ENCODE results near the gene TLN1. TPM values are rescaled to one million over a fixed set of nuclear protein-coding genes. Genes with fewer than 3 reads are reported as not detected.

Gene TLN1
- total RNA-seq, 1 donor from 2014 or later, result 684 TPM

- Mint-ChIP-seq H3K9me3 (ENCODE audit: low read depth) (no peaks in the 10 kb centered on the region), H3K27ac (ENCODE audit: unreplicated experiment) (no peak overlapping the region), H3K4me1 (ENCODE audit: low read depth) (no peaks in the 10 kb centered on the region), H3K4me3 (ENCODE audit: unreplicated experiment) (no peak overlapping the region), H3K36me3 (ENCODE audit: low read depth) (peaks cover 70% of the 10 kb centered on the region), H3K27me3 (ENCODE audit: low read depth) (no peaks in the 10 kb centered on the region)
- no peak for TF ChIP-seq CTCF (IDR thresholded peaks at IDR 0.05)
- no peak for DNase-seq (ENCODE audit: low spot score)
Observed at GRCh38 chr9:35718721-35719511, 13.1 kb downstream of the TLN1 start.

GRCh38 chr9:35717132-35717870 lies 14.7 kb downstream of the TLN1 start:
- TF ChIP-seq CTCF (IDR thresholded peaks at IDR 0.05), result no peak
- H3K27ac Mint-ChIP-seq (ENCODE audit: unreplicated experiment), result peak overlapping the region; percentile 41
- H3K27me3 Mint-ChIP-seq (ENCODE audit: low read depth), result no peaks in the 10 kb centered on the region
- H3K4me3 Mint-ChIP-seq (ENCODE audit: unreplicated experiment), result no peak overlapping the region
- no peak for DNase-seq (ENCODE audit: low spot score)
- H3K4me1 Mint-ChIP-seq (ENCODE audit: low read depth), result no peaks in the 10 kb centered on the region
- peaks cover 69% of the 10 kb centered on the region for H3K36me3 Mint-ChIP-seq (ENCODE audit: low read depth)
- H3K9me3 Mint-ChIP-seq (ENCODE audit: low read depth), result no peaks in the 10 kb centered on the region

GRCh38 chr9:35716230-35716629 lies 15.8 kb downstream of the TLN1 start:
- Mint-ChIP-seq H3K27me3 (ENCODE audit: low read depth) (no peaks in the 10 kb centered on the region), H3K4me1 (ENCODE audit: low read depth) (no peaks in the 10 kb centered on the region), H3K4me3 (ENCODE audit: unreplicated experiment) (no peak overlapping the region), H3K36me3 (ENCODE audit: low read depth) (peaks cover 65% of the 10 kb centered on the region), H3K9me3 (ENCODE audit: low read depth) (no peaks in the 10 kb centered on the region), H3K27ac (ENCODE audit: unreplicated experiment) (peak overlapping the region; percentile 41)
- no peak for DNase-seq (ENCODE audit: low spot score)
- peak; percentile 35 for TF ChIP-seq CTCF (IDR thresholded peaks at IDR 0.05)

- peaks cover 66% of the 10 kb centered on the region for H3K36me3 Mint-ChIP-seq (ENCODE audit: low read depth)
- H3K9me3 Mint-ChIP-seq (ENCODE audit: low read depth), result no peaks in the 10 kb centered on the region
- H3K4me3 Mint-ChIP-seq (ENCODE audit: unreplicated experiment), result no peak overlapping the region
- peak overlapping the region; percentile 54 for H3K27ac Mint-ChIP-seq (ENCODE audit: unreplicated experiment)
- TF ChIP-seq CTCF (IDR thresholded peaks at IDR 0.05), result no peak
- no peak for DNase-seq (ENCODE audit: low spot score)
- no peaks in the 10 kb centered on the region for H3K27me3 Mint-ChIP-seq (ENCODE audit: low read depth)
- no peaks in the 10 kb centered on the region for H3K4me1 Mint-ChIP-seq (ENCODE audit: low read depth)
Observed at GRCh38 chr9:35714579-35715252, 17.3 kb downstream of the TLN1 start.

GRCh38 chr9:35714123-35714522 lies 17.9 kb downstream of the TLN1 start:
- peaks cover 63% of the 10 kb centered on the region for H3K36me3 Mint-ChIP-seq (ENCODE audit: low read depth)
- H3K27me3 Mint-ChIP-seq (ENCODE audit: low read depth), result no peaks in the 10 kb centered on the region
- no peaks in the 10 kb centered on the region for H3K4me1 Mint-ChIP-seq (ENCODE audit: low read depth)
- no peak for DNase-seq (ENCODE audit: low spot score)
- H3K4me3 Mint-ChIP-seq (ENCODE audit: unreplicated experiment), result no peak overlapping the region
- H3K9me3 Mint-ChIP-seq (ENCODE audit: low read depth), result no peaks in the 10 kb centered on the region
- peak overlapping the region; percentile 54 for H3K27ac Mint-ChIP-seq (ENCODE audit: unreplicated experiment)
- no peak for TF ChIP-seq CTCF (IDR thresholded peaks at IDR 0.05)
